GM19351 (cell line): ENCODE data around the gene B3GLCT.
A peak's percentile ranks its signal among the peaks of the same experiment; 100 is the strongest.

Experiments used
- ATAC-seq: cut with Tn5 transposase; IDR thresholded peaks from one replicate; pipeline ENCODE4 v1.9.1; 2021; ENCODE audit warnings: mild to moderate bottlenecking, moderate library complexity; ENCODE audit not compliant: unreplicated experiment

Gene B3GLCT

GRCh38 chr13:31221057-31221456 lies 21.3 kb downstream of the B3GLCT start:
- ATAC-seq, result no peak

- no peak for ATAC-seq
These were observed 23.4 kb downstream of the B3GLCT start for GRCh38 chr13:31223215-31223614.

DNA sequence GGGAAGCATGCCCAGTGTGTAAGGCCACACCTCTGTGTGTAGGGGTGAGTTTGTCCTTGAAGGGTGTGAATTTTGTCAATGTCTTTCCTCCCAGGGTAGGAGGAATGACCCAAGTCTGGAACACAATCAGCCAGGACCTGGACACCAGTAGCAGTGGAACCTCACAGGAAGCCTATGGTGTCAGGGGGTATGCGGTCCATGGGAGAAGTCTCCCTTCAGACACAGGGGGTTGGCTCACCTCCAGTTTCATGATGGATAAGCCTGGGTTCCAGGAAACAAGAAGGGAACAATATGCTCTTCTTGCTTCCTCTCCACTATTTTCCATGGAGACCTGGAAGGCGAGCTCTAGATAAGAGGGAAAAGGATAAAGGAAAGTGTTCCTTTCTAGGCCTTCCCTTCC lies 23.9 kb downstream of the B3GLCT start:
- ATAC-seq, result no peak

- ATAC-seq, result no peak
These were observed 24.4 kb downstream of the B3GLCT start for GRCh38 chr13:31224174-31224669.

DNA sequence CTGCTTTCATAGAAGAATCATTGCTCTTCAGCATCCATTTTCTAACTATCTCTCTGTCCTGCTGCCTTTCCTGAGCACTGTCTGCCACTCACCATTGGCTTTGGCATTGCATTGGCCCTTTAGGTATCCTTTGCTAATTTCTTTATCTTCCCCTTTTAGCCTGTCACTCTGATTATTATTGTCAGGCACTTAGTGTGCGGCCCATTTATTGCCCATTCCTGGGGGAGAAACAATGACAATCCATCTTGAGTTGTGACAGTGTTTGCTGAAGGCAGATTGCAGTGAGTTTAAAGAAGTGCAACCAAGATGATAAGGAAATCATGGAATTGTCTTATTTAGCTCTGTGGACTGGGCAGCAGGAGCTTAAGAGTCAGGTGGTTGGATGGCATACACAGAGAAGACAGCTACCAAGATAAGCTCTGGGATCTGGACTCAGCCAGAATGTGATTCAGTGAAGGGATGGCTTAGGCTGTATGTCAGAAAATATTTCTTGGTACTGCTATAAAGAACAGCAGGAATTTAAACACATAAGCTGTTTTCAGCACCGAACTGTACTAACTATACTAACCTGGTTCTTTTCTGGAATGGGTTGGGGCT lies 25.3 kb downstream of the B3GLCT start:
- no peak for ATAC-seq

GRCh38 chr13:31225998-31226675 lies 26.4 kb downstream of the B3GLCT start:
- ATAC-seq, result no peak

GRCh38 chr13:31227063-31227462 lies 27.3 kb downstream of the B3GLCT start:
- no peak for ATAC-seq

DNA sequence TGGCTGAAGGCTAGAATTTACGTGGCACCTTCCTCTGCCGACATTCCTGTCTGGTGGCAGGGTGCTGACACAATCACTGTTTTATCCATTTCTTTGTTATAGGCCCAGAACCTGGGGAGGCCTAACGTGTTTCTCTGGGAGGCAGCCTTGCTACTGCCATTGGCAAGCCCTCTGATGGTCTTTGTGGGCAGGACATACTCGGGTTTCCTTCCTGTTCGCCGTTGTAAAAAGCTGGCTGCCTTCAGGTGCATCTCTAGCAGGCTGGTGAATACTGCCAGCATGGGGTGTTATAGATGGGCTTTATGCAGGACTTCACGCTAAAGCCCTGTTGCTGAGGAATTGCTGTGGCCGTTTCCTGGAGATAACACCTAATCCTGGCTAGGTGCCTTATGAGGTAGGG lies 28.1 kb downstream of the B3GLCT start:
- no peak for ATAC-seq

- peak; percentile 49 for ATAC-seq
These were observed 35.0 kb downstream of the B3GLCT start for GRCh38 chr13:31234729-31235128.

DNA sequence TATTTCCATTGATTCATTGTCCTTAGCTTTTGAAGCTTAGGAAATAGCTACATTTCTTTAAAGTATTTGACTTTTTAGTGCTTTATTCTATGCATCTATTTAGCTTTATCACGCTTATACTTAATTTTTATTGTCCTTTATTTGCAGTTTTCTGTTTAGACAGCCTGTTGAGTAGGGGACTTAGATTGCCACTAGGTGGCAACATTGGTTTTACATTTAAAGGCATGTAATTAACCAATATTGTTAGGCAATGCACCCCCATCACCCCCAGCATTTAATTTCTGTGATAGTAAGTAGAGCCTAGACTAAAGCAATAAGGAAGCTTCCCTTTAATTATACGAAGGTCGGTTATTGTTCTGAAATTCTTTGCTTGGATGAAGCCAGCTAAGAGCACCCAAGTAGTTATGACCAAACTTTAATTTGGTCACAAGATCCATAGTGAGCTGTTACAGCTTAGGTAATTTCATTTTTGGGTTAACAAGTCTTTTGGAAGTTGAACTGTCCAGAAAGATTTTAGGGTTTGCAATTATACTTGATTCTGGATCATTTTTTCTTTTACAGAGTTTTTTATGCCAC lies 36.5 kb downstream of the B3GLCT start:
- peak; percentile 56 for ATAC-seq

- ATAC-seq, result no peak
These were observed 41.1 kb downstream of the B3GLCT start for GRCh38 chr13:31240921-31241320.

GRCh38 chr13:31242367-31242766 lies 42.6 kb downstream of the B3GLCT start:
- ATAC-seq, result no peak

- no peak for ATAC-seq
These were observed 43.1 kb downstream of the B3GLCT start for GRCh38 chr13:31242916-31243315.

DNA sequence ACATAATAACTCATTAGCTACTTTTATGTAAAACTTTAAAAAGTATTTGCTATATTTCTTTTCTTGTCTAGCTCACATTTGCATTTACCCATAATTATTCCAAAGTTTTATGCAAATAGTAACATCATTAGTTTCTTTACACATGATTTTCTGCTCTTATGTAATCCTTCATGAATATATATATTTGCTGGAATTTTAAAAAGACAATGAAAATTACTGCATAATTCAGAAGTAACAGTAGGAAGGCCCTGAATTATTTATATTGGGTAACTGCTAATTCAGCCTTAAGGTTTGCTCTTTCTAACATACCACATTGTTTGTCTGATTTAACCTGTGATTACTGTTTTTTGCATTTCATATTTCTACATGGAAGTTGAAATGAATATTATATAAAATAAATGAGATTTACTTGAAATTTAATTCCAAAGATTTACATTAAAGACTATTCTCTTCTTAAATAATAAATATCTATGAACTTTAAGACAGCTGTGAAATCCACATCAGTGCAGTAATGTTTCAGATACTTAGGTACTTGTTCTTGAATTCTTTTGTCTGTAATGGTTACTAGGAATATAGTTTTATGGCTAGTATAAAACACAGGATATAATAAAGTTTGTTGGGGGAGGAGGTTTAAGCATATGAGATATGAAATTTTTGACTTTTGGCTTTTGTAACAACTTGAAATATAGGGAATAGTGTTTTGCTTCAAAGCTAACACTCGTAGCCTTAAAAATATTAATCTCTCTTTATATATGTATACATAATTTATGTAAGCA lies 46.0 kb downstream of the B3GLCT start:
- no peak for ATAC-seq

GRCh38 chr13:31246918-31247317 lies 47.1 kb downstream of the B3GLCT start:
- ATAC-seq, result no peak

- ATAC-seq, result no peak
These were observed 48.6 kb downstream of the B3GLCT start for GRCh38 chr13:31248361-31248760.

DNA sequence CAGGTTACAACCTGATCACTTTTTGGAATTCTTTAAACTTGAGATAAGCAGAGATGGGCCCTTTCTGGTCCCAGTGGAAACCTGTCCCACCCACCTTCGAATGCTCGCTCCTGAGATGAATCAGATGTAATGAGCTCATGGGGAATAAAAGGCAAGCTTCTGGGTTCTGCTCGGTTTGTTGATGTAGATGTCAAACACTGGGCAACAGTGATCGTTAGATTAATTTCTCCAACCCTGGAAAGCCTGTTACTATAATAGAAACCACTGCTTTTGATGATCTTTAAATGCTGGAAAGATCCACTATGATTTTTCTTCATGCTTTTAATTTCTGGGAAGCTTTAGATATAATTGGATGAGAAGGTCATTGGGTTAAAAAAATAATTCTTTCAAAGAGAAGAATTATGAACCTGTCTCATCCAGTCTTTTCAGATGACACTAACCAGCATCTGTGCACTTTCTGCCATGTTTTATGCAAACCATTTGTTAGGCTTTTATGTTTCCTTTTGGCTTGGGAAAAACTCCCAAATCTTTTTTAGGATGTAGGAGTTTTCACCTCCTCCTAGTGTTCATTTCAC lies 49.3 kb downstream of the B3GLCT start:
- ATAC-seq, result no peak

GRCh38 chr13:31250435-31250834 lies 50.7 kb downstream of the B3GLCT start:
- no peak for ATAC-seq

DNA sequence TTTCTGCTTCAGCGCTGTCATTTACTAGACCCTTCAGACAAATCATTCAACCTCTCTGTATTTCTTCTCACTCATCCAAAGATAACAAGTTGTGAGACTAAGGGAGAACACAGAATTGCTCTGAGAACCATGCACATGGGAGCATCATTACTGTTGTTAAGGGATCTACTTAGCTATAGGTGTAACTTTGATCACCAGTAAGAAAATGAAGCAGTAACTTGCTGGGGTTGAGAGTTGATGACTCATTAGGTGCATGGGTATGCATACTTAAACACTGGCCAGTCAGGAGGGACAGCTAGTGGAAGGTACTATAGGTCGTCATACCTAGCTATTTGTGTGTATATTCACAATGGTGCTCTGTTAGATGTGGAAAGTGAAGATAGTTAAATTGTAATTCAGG lies 61.5 kb downstream of the B3GLCT start:
- no peak for ATAC-seq

- ATAC-seq, result no peak
These were observed 63.6 kb downstream of the B3GLCT start for GRCh38 chr13:31263346-31263745.

- ATAC-seq, result no peak
These were observed 64.4 kb downstream of the B3GLCT start for GRCh38 chr13:31264151-31264550.
